ENCODE measurements around the gene EGF. TPM values are rescaled to one million over a fixed set of nuclear protein-coding genes. Genes with fewer than 3 reads are reported as not detected.

Gene EGF
- total RNA-seq, 2 experiments from 2014 or later: not detected

GRCh38 chr4:109916027-109916409 is 3.3 kb downstream of the EGF start:
- intact Hi-C loops (cut with micrococcal nuclease; ENCODE audit: unreplicated experiment): no loop called here
- POLR2A ChIA-PET: interaction anchor here (0.6 kb wide), 1 partner anchor 56 kb away, joined by 3 read pairs; no protein-coding TSS in a partner anchor
- BruUV-seq (replicated peaks): no TSS peak

GRCh38 chr4:109921384-109921808 is 8.7 kb downstream of the EGF start:
- no peak overlapping the region for H3K4me3 ChIP-seq (ENCODE audit: low read depth, low read length, poor library complexity, severe bottlenecking)
- no peak for TF ChIP-seq EZH2phosphoT487 (IDR thresholded peaks at IDR 0.05; ENCODE audit: borderline replicate concordance, low read depth, low read length)
- TF ChIP-seq, protein P1, sequence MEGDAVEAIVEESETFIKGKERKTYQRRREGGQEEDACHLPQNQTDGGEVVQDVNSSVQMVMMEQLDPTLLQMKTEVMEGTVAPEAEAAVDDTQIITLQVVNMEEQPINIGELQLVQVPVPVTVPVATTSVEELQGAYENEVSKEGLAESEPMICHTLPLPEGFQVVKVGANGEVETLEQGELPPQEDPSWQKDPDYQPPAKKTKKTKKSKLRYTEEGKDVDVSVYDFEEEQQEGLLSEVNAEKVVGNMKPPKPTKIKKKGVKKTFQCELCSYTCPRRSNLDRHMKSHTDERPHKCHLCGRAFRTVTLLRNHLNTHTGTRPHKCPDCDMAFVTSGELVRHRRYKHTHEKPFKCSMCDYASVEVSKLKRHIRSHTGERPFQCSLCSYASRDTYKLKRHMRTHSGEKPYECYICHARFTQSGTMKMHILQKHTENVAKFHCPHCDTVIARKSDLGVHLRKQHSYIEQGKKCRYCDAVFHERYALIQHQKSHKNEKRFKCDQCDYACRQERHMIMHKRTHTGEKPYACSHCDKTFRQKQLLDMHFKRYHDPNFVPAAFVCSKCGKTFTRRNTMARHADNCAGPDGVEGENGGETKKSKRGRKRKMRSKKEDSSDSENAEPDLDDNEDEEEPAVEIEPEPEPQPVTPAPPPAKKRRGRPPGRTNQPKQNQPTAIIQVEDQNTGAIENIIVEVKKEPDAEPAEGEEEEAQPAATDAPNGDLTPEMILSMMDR (conservative IDR thresholded peaks at IDR 0.05; ENCODE audit: low read length): no peak
- H3K4me2 ChIP-seq (ENCODE audit: low read length): no peak overlapping the region
- POLR2A ChIA-PET: interaction anchor here (0.7 kb wide), 2 partner anchors 529 to 884 kb away, joined by 3 read pairs; no protein-coding TSS in a partner anchor
- H3K9me2 ChIP-seq (ENCODE audit: insufficient read depth, low read length): no peaks in the 10 kb centered on the region
- intact Hi-C loops (cut with micrococcal nuclease; ENCODE audit: unreplicated experiment): no loop called here
- H2AFZ ChIP-seq (ENCODE audit: low read length): no peak overlapping the region
- H3K9me3 ChIP-seq (ENCODE audit: low read length): no peaks in the 10 kb centered on the region
- DNase-seq (ENCODE audit: low spot score): no peak
- H3K4me1 ChIP-seq (ENCODE audit: insufficient read depth, low read length, poor library complexity, severe bottlenecking): no peaks in the 10 kb centered on the region
- H3K27ac ChIP-seq (ENCODE audit: low read depth, low read length, poor library complexity, severe bottlenecking): no peak overlapping the region
- CTCF ChIA-PET (ENCODE audit: unreplicated experiment): no interaction called here
- H3K79me2 ChIP-seq (ENCODE audit: insufficient read depth, low read depth, low read length): no peaks in the 10 kb centered on the region
- H3K36me3 ChIP-seq (ENCODE audit: insufficient read depth, low read length): no peaks in the 10 kb centered on the region
- BruUV-seq (replicated peaks): no TSS peak
- H4K20me1 ChIP-seq (ENCODE audit: insufficient read depth, low read length): no peaks in the 10 kb centered on the region

More at GRCh38 chr4:109916027-109916409, 3.3 kb downstream of the EGF start:
- no peak overlapping the region for H3K27ac ChIP-seq (ENCODE audit: low read depth, low read length, poor library complexity, severe bottlenecking)
- H3K4me3 ChIP-seq (ENCODE audit: low read depth, low read length, poor library complexity, severe bottlenecking): no peak overlapping the region
- no peaks in the 10 kb centered on the region for H4K20me1 ChIP-seq (ENCODE audit: insufficient read depth, low read length)
- H3K9me3 ChIP-seq (ENCODE audit: low read length): no peaks in the 10 kb centered on the region
- H3K79me2 ChIP-seq (ENCODE audit: insufficient read depth, low read depth, low read length): no peaks in the 10 kb centered on the region
- TF ChIP-seq, protein P1 (conservative IDR thresholded peaks at IDR 0.05; ENCODE audit: low read length): no peak
- TF ChIP-seq EZH2phosphoT487 (IDR thresholded peaks at IDR 0.05; ENCODE audit: borderline replicate concordance, low read depth, low read length): no peak
- H2AFZ ChIP-seq (ENCODE audit: low read length): no peak overlapping the region
- CTCF ChIA-PET (ENCODE audit: unreplicated experiment): no interaction called here
- no peak overlapping the region for H3K4me2 ChIP-seq (ENCODE audit: low read length)
- no peak for DNase-seq (ENCODE audit: low spot score)
- no peaks in the 10 kb centered on the region for H3K9me2 ChIP-seq (ENCODE audit: insufficient read depth, low read length)
- no peaks in the 10 kb centered on the region for H3K4me1 ChIP-seq (ENCODE audit: insufficient read depth, low read length, poor library complexity, severe bottlenecking)
- no peaks in the 10 kb centered on the region for H3K36me3 ChIP-seq (ENCODE audit: insufficient read depth, low read length)

DNA sequence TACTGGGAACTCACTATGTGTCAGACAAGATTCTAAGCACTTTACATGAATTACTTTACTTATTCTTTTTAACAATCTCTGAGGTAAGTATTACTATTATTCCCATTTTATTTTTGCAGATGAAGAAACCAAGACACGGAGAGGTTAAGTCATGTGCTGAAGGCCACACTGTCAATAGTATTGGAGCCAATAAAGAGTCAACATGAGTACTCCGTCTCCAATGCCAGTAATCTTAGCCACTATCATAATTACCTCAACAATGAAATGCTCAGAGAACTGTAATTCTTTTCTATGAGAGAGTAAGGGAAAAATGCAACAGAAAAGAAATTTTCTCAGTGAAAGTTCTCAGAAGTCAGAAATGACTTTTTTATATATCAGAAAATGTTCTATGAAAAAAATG is 12.7 kb downstream of the EGF start:
- intact Hi-C loops (cut with micrococcal nuclease; ENCODE audit: unreplicated experiment): no loop called here
- Histone ChIP-seq H3K9me2 (ENCODE audit: insufficient read depth, low read length) (no peaks in the 10 kb centered on the region), H3K36me3 (ENCODE audit: insufficient read depth, low read length) (no peaks in the 10 kb centered on the region), H4K20me1 (ENCODE audit: insufficient read depth, low read length) (no peaks in the 10 kb centered on the region), H3K4me2 (ENCODE audit: low read length) (no peak overlapping the region), H3K27ac (ENCODE audit: low read depth, low read length, poor library complexity, severe bottlenecking) (no peak overlapping the region), H3K9me3 (ENCODE audit: low read length) (no peaks in the 10 kb centered on the region), H3K79me2 (ENCODE audit: insufficient read depth, low read depth, low read length) (no peaks in the 10 kb centered on the region), H2AFZ (ENCODE audit: low read length) (no peak overlapping the region), H3K4me1 (ENCODE audit: insufficient read depth, low read length, poor library complexity, severe bottlenecking) (no peaks in the 10 kb centered on the region), H3K4me3 (ENCODE audit: low read depth, low read length, poor library complexity, severe bottlenecking) (no peak overlapping the region)
- no TSS peak for BruUV-seq (replicated peaks)
- ChIA-PET CTCF (ENCODE audit: unreplicated experiment) (no interaction called here), POLR2A (interaction anchor here (0.9 kb wide), 1 partner anchor 23 kb away, joined by 3 read pairs; no protein-coding TSS in a partner anchor)
- TF ChIP-seq, protein P1 (conservative IDR thresholded peaks at IDR 0.05; ENCODE audit: low read length): no peak
- no peak for TF ChIP-seq EZH2phosphoT487 (IDR thresholded peaks at IDR 0.05; ENCODE audit: borderline replicate concordance, low read depth, low read length)
- DNase-seq (ENCODE audit: low spot score): no peak

All from OCI-LY7 (cell line).